HepG2 (cell line): ENCODE results near the gene RASGRP1. TPM values are rescaled to one million over a fixed set of nuclear protein-coding genes. Genes with fewer than 3 reads are reported as not detected.

Source experiments
- ATAC-seq: fragments of 200-7000 bp; cut with Tn5 transposase; 3 replicates; pipeline ENCODE4 v1.9.1; 2020; ENCODE audit warnings: mild to moderate bottlenecking, moderate library complexity
- BruUV-seq: library from RNA; stranded (reverse); fragments of 400-500 nt; replicated peaks from 2 replicates; lab custom pipeline; 2021; lab: Mats Ljungman, UMichigan
- CTCF ChIA-PET: fragments of 300-600 bp; formaldehyde crosslinking; extraction: SDS; loops from one replicate; lab custom pipeline; 2021; ENCODE audit warnings: low total read pairs, inconsistent platforms, low intra/inter-chr PET ratio; lab: Yijun Ruan, JAX
- POLR2A ChIA-PET: fragments of 350-600 bp; sonication (Branson Sonifier 250); formaldehyde crosslinking; loops from one replicate; lab custom pipeline; 2020; ENCODE audit warnings: antibody characterized with exemption, inconsistent platforms; lab: Yijun Ruan, JAX
- DNase-seq: peaks from one replicate; pipeline ENCODE4 v3.0.0-alpha.2; 2015; ENCODE audit warnings: low spot score
- FAIRE-seq: peaks from 3 replicates; lab custom pipeline; 2011; peaks lifted over from hg19 to GRCh38; lab: Jason Lieb, UNC
- H2AFZ ChIP-seq: one replicate; pipeline ENCODE4 v1.6.1; 2011; ENCODE audit warnings: low read length, inconsistent platforms
- H3K27ac ChIP-seq: fragments of 300-600 bp; 3 replicates; pipeline ENCODE4 v1.8.0; 2011; ENCODE audit warnings: mixed run types, mild to moderate bottlenecking, mixed read lengths, low read length, inconsistent platforms; ENCODE audit not compliant: insufficient read depth; ENCODE audit errors: extremely low read length
- H3K27me3 ChIP-seq, 2 experiments: fragments of 200-600 bp in 1 of 2; 2 replicates in 1 of 2; 3 replicates in 1 of 2; pipeline versions ENCODE4 v1.6.0 to v1.8.0; 2011; ENCODE audit warnings: low read length in 2 of 2, mild to moderate bottlenecking in 2 of 2, moderate library complexity in 2 of 2, inconsistent platforms in 1 of 2; ENCODE audit not compliant: insufficient read depth in 2 of 2, control insufficient read depth in 1 of 2
- H3K36me3 ChIP-seq, 2 experiments: fragments of 200-600 bp in 1 of 2; replicated peaks in 1 of 2; 2 replicates in 1 of 2; 3 replicates in 1 of 2; pipeline versions ENCODE4 v1.5.1 to v1.8.0; 2011; ENCODE audit warnings: low read length in 2 of 2, inconsistent platforms in 1 of 2; ENCODE audit not compliant: insufficient read depth in 2 of 2, control insufficient read depth in 1 of 2
- H3K4me1 ChIP-seq: 2 replicates; pipeline ENCODE4 v1.5.1; 2012; ENCODE audit warnings: low read length, inconsistent platforms; ENCODE audit not compliant: insufficient read depth
- H3K4me2 ChIP-seq: 2 replicates; pipeline ENCODE4 v1.6.0; 2011; ENCODE audit warnings: low read depth, low read length, inconsistent platforms
- H3K4me3 ChIP-seq, 3 experiments: fragments of 200-600 bp in 1 of 3; sonication (generic), shearing (Covaris generic) in 1 of 3; replicated peaks in 1 of 3; 2 replicates each; pipeline ENCODE4 v1.5.1; 2011 to 2016; ENCODE audit warnings: low read length in 3 of 3, inconsistent platforms in 2 of 3, low read depth in 2 of 3, mild to moderate bottlenecking in 2 of 3, control low read depth in 1 of 3, mixed read lengths in 1 of 3; ENCODE audit not compliant: insufficient read depth in 1 of 3
- H3K79me2 ChIP-seq: one replicate; pipeline ENCODE4 v1.6.1; 2011; ENCODE audit warnings: low read length, inconsistent platforms; ENCODE audit not compliant: insufficient read depth
- H3K9ac ChIP-seq: 2 replicates; pipeline ENCODE4 v1.6.0; 2011; ENCODE audit warnings: mild to moderate bottlenecking, low read depth, low read length, inconsistent platforms; ENCODE audit not compliant: insufficient read depth
- H3K9me3 ChIP-seq: 2 replicates; pipeline ENCODE4 v1.5.1; 2012; ENCODE audit warnings: mild to moderate bottlenecking, low read length
- H4K20me1 ChIP-seq: 2 replicates; pipeline ENCODE4 v1.6.0; 2011; ENCODE audit warnings: inconsistent platforms, mild to moderate bottlenecking, low read length, moderate library complexity; ENCODE audit not compliant: insufficient read depth
- ATF3 ChIP-seq: sonication (generic); formaldehyde crosslinking; IDR thresholded peaks from 2 replicates; pipeline ENCODE4 v1.4.0; 2020; ENCODE audit warnings: missing genetic modification reagents
- FUBP1 ChIP-seq: sonication (generic); formaldehyde crosslinking; IDR thresholded peaks from 2 replicates; pipeline ENCODE4 v1.5.1; 2020; ENCODE audit warnings: missing genetic modification reagents, mild to moderate bottlenecking, borderline replicate concordance
- GABPA ChIP-seq, 2 experiments: IDR thresholded peaks; 2 replicates each; pipeline ENCODE4 v1.6.1; 2011 to 2016; ENCODE audit warnings: low read depth in 2 of 2, low read length in 1 of 2, missing biosample characterization in 1 of 2, missing genetic modification characterization in 1 of 2
- GTF3A ChIP-seq: sonication (generic); formaldehyde crosslinking; conservative IDR thresholded peaks from 2 replicates; pipeline ENCODE4 v1.4.0; 2020; ENCODE audit warnings: mild to moderate bottlenecking, missing genetic modification reagents
- IRF9 ChIP-seq: sonication (generic); formaldehyde crosslinking; IDR thresholded peaks from 2 replicates; pipeline ENCODE4 v1.8.0; 2022; ENCODE audit warnings: missing genetic modification reagents, mild to moderate bottlenecking, borderline replicate concordance
- MAZ ChIP-seq, 2 experiments: sonication (generic) in 1 of 2; formaldehyde crosslinking in 1 of 2; IDR thresholded peaks; 2 replicates each; pipeline versions ENCODE4 v1.5.0 to v1.6.1; 2012 to 2020; ENCODE audit warnings: low read depth in 2 of 2, mild to moderate bottlenecking in 2 of 2, borderline replicate concordance in 1 of 2, improper control_type of control experiment in 1 of 2, low read length in 1 of 2, missing genetic modification reagents in 1 of 2, moderate library complexity in 1 of 2
- MLXIP ChIP-seq: sonication (generic); formaldehyde crosslinking; IDR thresholded peaks from 2 replicates; pipeline ENCODE4 v1.9.0; 2021; ENCODE audit warnings: missing genetic modification reagents, borderline replicate concordance
- NFE2 ChIP-seq: sonication (generic); formaldehyde crosslinking; IDR thresholded peaks from 2 replicates; pipeline ENCODE4 v1.4.0; 2020; ENCODE audit warnings: missing genetic modification reagents
- NFE2L1 ChIP-seq: sonication (generic); formaldehyde crosslinking; IDR thresholded peaks from 2 replicates; pipeline ENCODE4 v1.4.0; 2020; ENCODE audit warnings: missing genetic modification reagents, mild to moderate bottlenecking, borderline replicate concordance
- RFX1 ChIP-seq: fragments of 450-650 bp; IDR thresholded peaks from 2 replicates; pipeline ENCODE4 v1.6.1; 2017
- RORA ChIP-seq: sonication (generic); formaldehyde crosslinking; IDR thresholded peaks from 2 replicates; pipeline ENCODE4 v1.5.0; 2020; ENCODE audit warnings: mild to moderate bottlenecking, missing genetic modification reagents, moderate library complexity
- STAT5B ChIP-seq: sonication (generic); formaldehyde crosslinking; IDR thresholded peaks from 2 replicates; pipeline ENCODE4 v1.4.0; 2020; ENCODE audit warnings: missing genetic modification reagents
- ZFP1 ChIP-seq: IDR thresholded peaks from 2 replicates; pipeline ENCODE4 v1.6.1; 2016
- ZFP36 ChIP-seq: fragments of 150-350 bp; IDR thresholded peaks from 2 replicates; pipeline ENCODE4 v1.6.1; 2018; ENCODE audit warnings: borderline replicate concordance, low read length, low read depth; ENCODE audit not compliant: partially characterized antibody
- ZNF329 ChIP-seq: sonication (generic); formaldehyde crosslinking; IDR thresholded peaks from 2 replicates; pipeline ENCODE4 v1.9.0; 2021; ENCODE audit warnings: low read depth, mild to moderate bottlenecking, missing genetic modification reagents
- ZNF598 ChIP-seq: sonication (generic); formaldehyde crosslinking; IDR thresholded peaks from 2 replicates; pipeline ENCODE4 v1.5.1; 2020; ENCODE audit warnings: mild to moderate bottlenecking, missing genetic modification reagents, borderline replicate concordance
- ZNF878 ChIP-seq: sonication (generic); formaldehyde crosslinking; IDR thresholded peaks from 2 replicates; pipeline ENCODE4 v1.8.1; 2023; ENCODE audit warnings: mild to moderate bottlenecking, missing genetic modification reagents, moderate library complexity
- ZNF883 ChIP-seq: sonication (generic); formaldehyde crosslinking; IDR thresholded peaks from 2 replicates; pipeline ENCODE4 v1.5.1; 2020; ENCODE audit warnings: mild to moderate bottlenecking, missing genetic modification reagents; ENCODE audit errors: not compliant biosample characterization
- WGBS: methylation state at CpG from one replicate; pipeline ENCODE4 v1.1.6; 2017; ENCODE audit warnings: low lambda C conversion rate; 5-methylcytosine and 5-hydroxymethylcytosine counted together
- in situ Hi-C: cut with HindIII; loops from 2 replicates; pipeline ENCODE4 v1.10.0; 2017; ENCODE audit warnings: low pct_unique_long_range_greater_than_20kb; ENCODE audit not compliant: extremely low pct_ligation_motif_present
- intact Hi-C: fragments of 100-400 bp; cut with micrococcal nuclease; formaldehyde crosslinking; loops from one replicate; pipeline ENCODE4 v1.10.0; 2022; ENCODE audit not compliant: unreplicated experiment
- polyA plus RNA-seq, 8 experiments: library from polyadenylated mRNA; depleted of rRNA in 3 of 8; stranded (reverse) in 7 of 8; unstranded in 1 of 8; fragments of >200 nt; fragmentation: Illumina TruSeq in 4 of 8; extraction: Trizol in 4 of 8; gene quantifications; 2 replicates each; pipeline versions ENCODE4 v1.2.1 to v1.2.3, GENCODE V29; 2011 to 2016; ENCODE audit warnings: low read depth in 4 of 8, missing spikeins in 1 of 8, mixed read lengths in 1 of 8; ENCODE audit not compliant: insufficient read depth in 1 of 8
- total RNA-seq, 5 experiments: library from RNA; depleted of rRNA; stranded (reverse); fragments of >200 nt; fragmentation: Illumina TruSeq; extraction: Trizol; gene quantifications; 2 replicates each; pipeline ENCODE4 v1.2.3, GENCODE V29; 2016; ENCODE audit warnings: low read depth in 1 of 5

The RASGRP1 gene
- total and polyA plus RNA-seq, 2 of the 13 experiments (the other 11 are each of a cell fraction or from before 2014, with no cell fraction given): 0.07 TPM; not detected in 1

- no peak overlapping the region for H2AFZ ChIP-seq
- BruUV-seq: no TSS peak
- no peak overlapping the region for H3K27ac ChIP-seq
- H3K4me2 ChIP-seq: no peak overlapping the region
- ATAC-seq (no peak), FAIRE-seq (no peak), DNase-seq (no peak)
- H3K4me1 ChIP-seq: no peaks in the 10 kb centered on the region
- no peaks in the 10 kb centered on the region for H3K79me2 ChIP-seq
- 0% methylated on average over 1 of the region's 1 CpG for WGBS
- intact Hi-C loops (no loop called here), in situ Hi-C loops (no loop called here)
- H3K36me3 ChIP-seq: no peaks in the 10 kb centered on the region
- H3K4me3 ChIP-seq: no peak overlapping the region
- ChIA-PET CTCF (no interaction called here), POLR2A (interaction anchor here (1.3 kb wide), 1 partner anchor 9 kb away, joined by 3 read pairs; no protein-coding TSS in a partner anchor)
- no peaks in the 10 kb centered on the region for H3K9me3 ChIP-seq
- H3K27me3 ChIP-seq: no peaks in the 10 kb centered on the region
- H4K20me1 ChIP-seq: no peaks in the 10 kb centered on the region
- no peak overlapping the region for H3K9ac ChIP-seq
- TF ChIP-seq MAZ (IDR thresholded peaks at IDR 0.05; ENCODE audit: borderline replicate concordance, low read depth, low read length) (no peak), MAZ (CRISPR knock-in tag; IDR thresholded peaks at IDR 0.05; ENCODE audit: low read depth) (no peak), ZNF329 (CRISPR knock-in tag) (no peak), FUBP1 (CRISPR knock-in tag) (no peak), RFX1 (no peak), NFE2 (CRISPR knock-in tag) (no peak), MLXIP (no peak), ZNF878 (CRISPR knock-in tag) (no peak), ATF3 (CRISPR knock-in tag) (no peak), GABPA (IDR thresholded peaks at IDR 0.05; ENCODE audit: low read depth, low read length) (no peak), GABPA (CRISPR knock-in tag; IDR thresholded peaks at IDR 0.05; ENCODE audit: low read depth) (no peak), RORA (CRISPR knock-in tag) (no peak), ZNF598 (CRISPR knock-in tag) (no peak), ZFP1 (CRISPR knock-in tag) (no peak), NFE2L1 (CRISPR knock-in tag) (no peak), IRF9 (CRISPR knock-in tag) (no peak), ZFP36 (no peak), ZNF883 (no peak), GTF3A (CRISPR knock-in tag) (no peak), STAT5B (CRISPR knock-in tag) (no peak)
These were observed 51.7 kb downstream of the RASGRP1 start for GRCh38 chr15:38512901-38513300.
